AG09309 (cell line): ENCODE measurements around the gene CDAN1.
"Not testable (repeated sequence)": the region's sequence is repeated elsewhere in the genome, so short reads cannot be mapped to it uniquely, and the experiment has no call there.

Experiments used
- DNase-seq: peaks from one replicate; pipeline ENCODE4 v3.0.0-alpha.2; 2010; ENCODE audit warnings: low read depth
- H3K4me3 ChIP-seq: 2 replicates; pipeline ENCODE4 v1.5.1; 2011; ENCODE audit warnings: mild to moderate bottlenecking, low read depth, low read length, moderate library complexity; ENCODE audit not compliant: control insufficient read depth
- TF ChIP-seq, protein P1 (sequence below): IDR thresholded peaks from 2 replicates; pipeline ENCODE4 v1.5.1; 2011; ENCODE audit warnings: mild to moderate bottlenecking, low read depth, low read length, inconsistent platforms; ENCODE audit not compliant: insufficient read depth, control insufficient read depth; ENCODE audit errors: missing control alignments

Gene CDAN1

DNA sequence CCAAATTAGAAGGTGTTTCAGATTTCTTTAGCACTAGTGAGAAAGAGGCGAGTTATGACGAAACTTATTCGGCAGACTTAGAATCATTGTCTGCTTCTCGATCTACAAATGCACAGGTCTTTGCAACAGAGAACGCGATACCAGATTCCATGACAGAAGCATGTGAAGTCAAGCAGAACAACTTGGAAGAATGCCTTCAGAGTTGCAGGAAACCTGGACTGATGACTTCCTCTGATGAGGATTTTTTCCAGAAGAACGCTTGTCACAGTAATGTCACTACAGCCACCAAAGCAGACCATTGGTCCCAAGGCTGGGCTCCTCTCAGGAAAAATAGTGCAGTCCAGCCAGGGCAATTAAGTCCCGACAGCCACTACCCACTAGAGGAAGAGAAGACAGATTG, 50.6 kb downstream of the CDAN1 start:
- H3K4me3 ChIP-seq = no peak overlapping the region
- TF ChIP-seq, protein P1, sequence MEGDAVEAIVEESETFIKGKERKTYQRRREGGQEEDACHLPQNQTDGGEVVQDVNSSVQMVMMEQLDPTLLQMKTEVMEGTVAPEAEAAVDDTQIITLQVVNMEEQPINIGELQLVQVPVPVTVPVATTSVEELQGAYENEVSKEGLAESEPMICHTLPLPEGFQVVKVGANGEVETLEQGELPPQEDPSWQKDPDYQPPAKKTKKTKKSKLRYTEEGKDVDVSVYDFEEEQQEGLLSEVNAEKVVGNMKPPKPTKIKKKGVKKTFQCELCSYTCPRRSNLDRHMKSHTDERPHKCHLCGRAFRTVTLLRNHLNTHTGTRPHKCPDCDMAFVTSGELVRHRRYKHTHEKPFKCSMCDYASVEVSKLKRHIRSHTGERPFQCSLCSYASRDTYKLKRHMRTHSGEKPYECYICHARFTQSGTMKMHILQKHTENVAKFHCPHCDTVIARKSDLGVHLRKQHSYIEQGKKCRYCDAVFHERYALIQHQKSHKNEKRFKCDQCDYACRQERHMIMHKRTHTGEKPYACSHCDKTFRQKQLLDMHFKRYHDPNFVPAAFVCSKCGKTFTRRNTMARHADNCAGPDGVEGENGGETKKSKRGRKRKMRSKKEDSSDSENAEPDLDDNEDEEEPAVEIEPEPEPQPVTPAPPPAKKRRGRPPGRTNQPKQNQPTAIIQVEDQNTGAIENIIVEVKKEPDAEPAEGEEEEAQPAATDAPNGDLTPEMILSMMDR = no peak
- DNase-seq = no peak

DNA sequence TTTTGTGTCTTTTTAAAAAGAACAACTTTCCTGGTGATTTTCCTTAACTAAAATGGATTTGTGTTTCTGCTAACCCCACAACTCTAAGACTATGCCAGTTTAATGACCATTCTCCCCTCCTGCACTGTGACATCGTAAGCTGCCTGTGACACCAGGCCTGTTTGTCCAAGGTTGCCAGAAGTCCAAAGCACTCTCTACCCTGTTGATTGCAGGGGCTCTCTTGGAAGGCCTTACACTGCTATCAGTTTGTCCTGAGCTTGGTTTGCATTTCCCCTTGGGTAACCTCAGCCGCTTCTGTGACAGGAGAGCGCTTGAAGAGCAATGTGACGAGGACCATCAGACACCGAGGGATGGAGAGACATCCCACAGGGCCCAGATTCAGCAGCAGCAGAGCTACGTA, 55.8 kb downstream of the CDAN1 start:
- H3K4me3 ChIP-seq = no peak overlapping the region
- TF ChIP-seq, protein P1 = no peak
- DNase-seq = no peak

DNA sequence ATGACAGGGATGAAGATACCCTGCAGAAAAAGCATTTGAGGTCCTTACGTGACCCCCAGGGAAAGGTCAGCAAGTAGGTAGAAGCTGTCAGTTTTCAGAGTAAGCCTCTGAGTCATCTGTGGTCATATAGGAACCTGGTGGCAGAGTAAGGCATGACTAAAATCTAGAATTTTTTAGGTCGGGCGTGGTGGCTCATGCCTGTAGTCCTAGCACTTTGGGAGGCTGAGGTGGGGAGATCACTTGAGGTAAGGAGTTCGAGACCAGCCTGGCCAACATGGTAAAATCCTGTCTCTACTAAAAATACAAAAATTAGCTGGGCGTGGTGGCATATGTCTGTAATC, 56.8 kb downstream of the CDAN1 start:
- not testable (repeated sequence) for H3K4me3 ChIP-seq, DNase-seq

DNA sequence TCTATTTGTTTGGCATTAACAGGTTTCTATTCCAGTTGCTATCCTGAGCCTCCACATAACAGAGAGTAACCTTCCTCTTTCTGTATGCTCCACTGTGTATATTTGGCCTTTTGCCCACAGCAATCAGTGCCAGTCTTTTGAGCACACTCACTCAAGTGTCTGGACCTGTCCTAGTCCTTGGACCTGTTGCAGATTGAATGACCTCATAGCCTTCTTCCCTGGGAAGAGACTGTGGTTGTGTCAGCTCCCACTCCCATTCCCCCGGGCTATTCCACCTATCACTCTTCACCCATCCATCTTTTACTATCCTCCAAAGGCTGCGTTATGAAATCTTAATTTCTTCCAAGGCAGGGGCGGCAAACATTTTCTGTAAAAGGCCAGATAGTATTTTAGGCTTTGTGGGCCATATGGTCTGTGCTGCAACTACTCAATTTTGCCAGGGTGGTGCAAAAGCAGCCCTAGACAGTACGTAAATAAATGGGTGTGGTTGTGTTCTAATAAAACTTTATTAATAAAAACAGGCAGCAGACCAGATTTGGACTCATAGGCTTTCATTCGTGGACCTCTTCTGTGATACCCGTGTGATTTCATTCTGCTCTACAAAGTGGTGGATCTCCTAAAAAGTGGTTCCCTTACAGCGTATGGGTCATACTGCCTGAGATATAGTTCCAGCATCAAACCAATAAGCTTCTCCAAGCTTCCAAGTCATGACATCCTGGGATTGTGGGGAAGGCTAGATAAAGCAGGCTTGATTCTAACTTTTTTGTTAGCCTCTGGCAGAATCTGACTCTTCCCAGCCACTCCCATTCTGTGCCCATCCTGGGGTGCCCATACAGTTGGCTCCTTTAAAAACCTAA, 57.4 kb downstream of the CDAN1 start:
- no peak for DNase-seq
- H3K4me3 ChIP-seq = no peak overlapping the region
- TF ChIP-seq, protein P1 = no peak

DNA sequence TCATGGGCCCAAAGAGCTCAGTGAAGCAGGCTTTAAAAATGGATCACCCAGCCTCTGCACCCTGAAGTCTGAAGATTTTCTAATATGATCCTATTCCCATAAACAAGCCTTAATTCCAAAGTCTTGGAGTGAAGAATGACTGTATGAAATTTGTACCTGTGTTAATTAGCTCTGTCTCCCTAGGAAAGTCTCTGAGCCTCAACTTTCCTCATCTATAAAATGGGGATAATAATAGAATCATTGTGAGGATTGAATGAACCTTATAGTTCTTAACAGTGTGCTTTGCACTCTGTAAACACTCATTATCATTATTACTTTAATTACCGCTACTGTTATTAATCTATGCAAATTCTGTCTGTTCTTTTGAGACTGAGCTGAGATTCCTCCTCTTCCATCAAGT, 61.9 kb downstream of the CDAN1 start:
- TF ChIP-seq, protein P1 = no peak
- DNase-seq = no peak
- H3K4me3 ChIP-seq = no peak overlapping the region

DNA sequence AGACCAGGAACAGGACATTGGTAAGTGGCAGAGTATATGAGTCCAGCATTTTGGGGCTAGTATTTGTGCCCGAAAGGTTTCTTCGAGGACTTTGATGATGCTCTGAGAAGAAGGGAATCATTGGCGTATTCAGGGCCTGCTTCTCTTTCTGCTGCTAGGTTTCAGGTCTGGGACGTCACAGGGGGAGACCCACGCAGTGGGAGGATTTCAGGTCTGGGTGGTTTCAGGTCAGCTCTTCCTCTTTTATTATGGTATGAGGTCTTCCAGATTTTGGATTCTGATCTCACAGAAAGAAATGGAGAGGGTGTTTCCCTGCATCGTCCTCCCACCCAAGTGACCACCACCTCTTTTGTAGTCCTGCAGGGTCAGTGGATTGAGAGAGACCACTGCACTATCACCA, 62.5 kb downstream of the CDAN1 start:
- TF ChIP-seq, protein P1 = no peak
- DNase-seq = no peak
- H3K4me3 ChIP-seq = no peak overlapping the region
